HCT116 (cell line): ENCODE data around the gene RGS19. TPM values are rescaled to one million over a fixed set of nuclear protein-coding genes. Genes with fewer than 3 reads are reported as not detected.
"Not testable (repeated sequence)": the region's sequence is repeated elsewhere in the genome, so short reads cannot be mapped to it uniquely, and the experiment has no call there.

Experiments
- ATAC-seq: fragments of 200-7000 bp; cut with Tn5 transposase; 2 replicates; pipeline ENCODE4 v1.9.1; 2020; ENCODE audit warnings: mild to moderate bottlenecking, moderate library complexity
- Bru-seq: library from RNA; stranded (reverse); fragments of 400-500 nt; gene quantifications from one replicate; lab custom pipeline; 2021; lab: Mats Ljungman, UMichigan
- BruChase-seq, 2 experiments: library from RNA; stranded (reverse); fragments of 400-500 nt; gene quantifications; one replicate each; lab custom pipeline; 2021; lab: Mats Ljungman, UMichigan
- BruUV-seq: library from RNA; stranded (reverse); fragments of 400-500 nt; replicated peaks from 2 replicates; lab custom pipeline; 2021; lab: Mats Ljungman, UMichigan
- CTCF ChIA-PET: fragments of 300-600 bp; sonication (Branson Sonifier 250); formaldehyde crosslinking; loops from one replicate; lab custom pipeline; 2021; ENCODE audit warnings: antibody characterized with exemption; lab: Charles Lee
- POLR2A ChIA-PET: fragments of 300-600, 350-600 bp; sonication (Branson Sonifier 250); formaldehyde crosslinking; loops from one replicate; lab custom pipeline; 2021; ENCODE audit warnings: antibody characterized with exemption; lab: Charles Lee
- RAD21 ChIA-PET, 2 experiments: fragments of 300-600 bp; sonication (Branson Sonifier 250); formaldehyde crosslinking; loops; one replicate each; lab custom pipeline; 2023; ENCODE audit warnings: low total read pairs in 2 of 2; ENCODE audit not compliant: uncharacterized antibody in 2 of 2, unreplicated experiment in 2 of 2, low non-redundant PET in 1 of 2; lab: Charles Lee
- DNase-seq: peaks from one replicate; pipeline ENCODE4 v3.0.0-alpha.2; 2010; ENCODE audit warnings: low read depth, low spot score
- H2AFZ ChIP-seq: fragments of 200-600 bp; shearing (Covaris generic), sonication (generic); 2 replicates; pipeline ENCODE4 v1.6.1; 2017; ENCODE audit warnings: low read depth, mixed run types, mixed read lengths, antibody characterized with exemption, low read length; ENCODE audit not compliant: poor library complexity, severe bottlenecking
- H3K27ac ChIP-seq: 2 replicates; pipeline ENCODE4 v1.5.1; 2012; ENCODE audit warnings: low read depth, low read length
- H3K27me3 ChIP-seq: fragments of 200-600 bp; sonication (generic); 2 replicates; pipeline ENCODE4 v1.6.1; 2016; ENCODE audit warnings: mixed run types, low read length, mixed read lengths; ENCODE audit not compliant: insufficient read depth
- H3K36me3 ChIP-seq, 2 experiments: fragments of 200-500 bp in 1 of 2; fragments of 200-600 bp in 1 of 2; sonication (Bioruptor generic) in 1 of 2; sonication (generic) in 1 of 2; 2 replicates each; pipeline versions ENCODE4 v1.5.1 to v1.6.1; 2014 to 2016; ENCODE audit warnings: low read length in 2 of 2, inconsistent platforms in 1 of 2, mixed read lengths in 1 of 2, mixed run types in 1 of 2; ENCODE audit not compliant: insufficient read depth in 2 of 2, control insufficient read depth in 1 of 2
- H3K4me1 ChIP-seq, 2 experiments: fragments of 200-600 bp in 1 of 2; sonication (generic) in 1 of 2; 2 replicates each; pipeline versions ENCODE4 v1.5.1 to v1.6.1; 2012 to 2017; ENCODE audit warnings: low read length in 2 of 2, inconsistent platforms in 1 of 2, mild to moderate bottlenecking in 1 of 2, mixed read lengths in 1 of 2, mixed run types in 1 of 2, moderate library complexity in 1 of 2; ENCODE audit not compliant: insufficient read depth in 2 of 2, control insufficient read depth in 1 of 2
- H3K4me2 ChIP-seq: fragments of 200-600 bp; sonication (generic); 2 replicates; pipeline ENCODE4 v1.6.1; 2017; ENCODE audit warnings: mixed run types, low read length, mixed read lengths
- H3K4me3 ChIP-seq, 2 experiments: fragments of 200-600 bp in 1 of 2; sonication (generic) in 1 of 2; replicated peaks in 1 of 2; 2 replicates each; pipeline ENCODE4 v1.5.1; 2011 to 2016; ENCODE audit warnings: low read length in 2 of 2, control low read depth in 1 of 2, low read depth in 1 of 2, mild to moderate bottlenecking in 1 of 2, mixed read lengths in 1 of 2, mixed run types in 1 of 2
- H3K79me2 ChIP-seq: fragments of 200-600 bp; sonication (generic); 2 replicates; pipeline ENCODE4 v1.6.1; 2017; ENCODE audit warnings: mild to moderate bottlenecking, mixed run types, low read length, moderate library complexity, mixed read lengths; ENCODE audit not compliant: insufficient read depth
- H3K9ac ChIP-seq: fragments of 200-600 bp; sonication (generic); 2 replicates; pipeline ENCODE4 v1.6.1; 2016; ENCODE audit warnings: low read length, mixed read lengths
- H3K9me2 ChIP-seq: fragments of 200-600 bp; sonication (generic), shearing (Covaris generic); 2 replicates; pipeline ENCODE4 v1.6.1; 2017; ENCODE audit warnings: mixed run types, mild to moderate bottlenecking, moderate library complexity; ENCODE audit not compliant: insufficient read depth
- H3K9me3 ChIP-seq, 2 experiments: fragments of 200-500 bp in 1 of 2; fragments of 200-600 bp in 1 of 2; sonication (Bioruptor generic) in 1 of 2; sonication (generic) in 1 of 2; 2 replicates each; pipeline ENCODE4 v1.6.1; 2014 to 2017; ENCODE audit warnings: low read length in 2 of 2, mixed read lengths in 2 of 2, inconsistent platforms in 1 of 2, low read depth in 1 of 2, mild to moderate bottlenecking in 1 of 2, mixed run types in 1 of 2, moderate library complexity in 1 of 2; ENCODE audit not compliant: control insufficient read depth in 1 of 2, insufficient read depth in 1 of 2
- H4K20me1 ChIP-seq: fragments of 200-600 bp; sonication (generic), shearing (Covaris generic); 2 replicates; pipeline ENCODE4 v1.6.1; 2017; ENCODE audit warnings: mixed run types, mild to moderate bottlenecking, moderate library complexity; ENCODE audit not compliant: insufficient read depth
- ELF1 ChIP-seq: IDR thresholded peaks from 2 replicates; pipeline ENCODE4 v1.6.1; 2012; ENCODE audit warnings: low read depth, borderline replicate concordance
- EZH2 ChIP-seq: fragments of 200-600 bp; sonication (generic); IDR thresholded peaks from 2 replicates; pipeline ENCODE4 v1.6.1; 2017; ENCODE audit warnings: antibody characterized with exemption, mixed run types
- POLR2A ChIP-seq: IDR thresholded peaks from 2 replicates; pipeline ENCODE4 v1.7.0; 2011; ENCODE audit warnings: borderline replicate concordance; ENCODE audit not compliant: insufficient read depth, insufficient read length; ENCODE audit errors: extremely low read depth
- POLR2AphosphoS5 ChIP-seq: IDR thresholded peaks from 2 replicates; pipeline ENCODE4 v1.6.1; 2011; ENCODE audit warnings: mild to moderate bottlenecking, low read depth, low read length, moderate library complexity
- YY1 ChIP-seq: IDR thresholded peaks from 2 replicates; pipeline ENCODE4 v1.6.1; 2011; ENCODE audit warnings: low read length, low read depth, moderate library complexity, mild to moderate bottlenecking; ENCODE audit not compliant: insufficient replicate concordance; ENCODE audit errors: extremely low read depth
- ZFX ChIP-seq: fragments of 450-650 bp; IDR thresholded peaks from 2 replicates; pipeline ENCODE4 v1.6.1; 2017
- intact Hi-C: fragments of 100-400 bp; cut with micrococcal nuclease; formaldehyde crosslinking; loops from 2 replicates; pipeline ENCODE4 v1.10.0; 2022
- long read RNA-seq: library from polyadenylated mRNA; unstranded; transcript quantifications from one replicate; pipeline ENCODE4 v2.0.0, GENCODE V29; 2021; ENCODE audit not compliant: unreplicated experiment
- polyA plus RNA-seq: library from polyadenylated mRNA; unstranded; fragments of >200 nt; gene quantifications from 2 replicates; pipeline ENCODE4 v1.2.1, GENCODE V29; 2012; ENCODE audit warnings: missing spikeins
- total RNA-seq: library from RNA; stranded (reverse); gene quantifications from one replicate; pipeline ENCODE4 v1.2.1, GENCODE V29; 2021; ENCODE audit not compliant: unreplicated experiment

The RGS19 gene, protein sequence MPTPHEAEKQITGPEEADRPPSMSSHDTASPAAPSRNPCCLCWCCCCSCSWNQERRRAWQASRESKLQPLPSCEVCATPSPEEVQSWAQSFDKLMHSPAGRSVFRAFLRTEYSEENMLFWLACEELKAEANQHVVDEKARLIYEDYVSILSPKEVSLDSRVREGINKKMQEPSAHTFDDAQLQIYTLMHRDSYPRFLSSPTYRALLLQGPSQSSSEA
- total RNA-seq (21.4 TPM), Bru-seq, nascent RNA (percentile 42 among the genes with signal in this experiment), BruChase-seq, experiment 1, labeled RNA remaining after a 6-hour chase (percentile 55 among the genes with signal in this experiment), BruChase-seq, experiment 2, labeled RNA remaining after a 2-hour chase (percentile 52 among the genes with signal in this experiment)
- 18.1 and 21.4 TPM in 2 replicates for polyA plus RNA-seq
- long read RNA-seq, transcript RGS19-201 (6 exons, 1,510 nt): major isoform, 20 of 49 reads
- long read RNA-seq, transcript RGS19-202 (6 exons, 1,593 nt): minor isoform, 11 of 49 reads
- long read RNA-seq, partial matches to known transcripts: 6 of 49 reads
- long read RNA-seq, other reads (novel, unspliced or antisense): 12 of 49 reads

GRCh38 chr20:64079273-64080012 is at the start of gene RGS19:
Gene RGS19 (minus strand): TSS chr20:64079518. CDS start chr20:64076886, 2,632 bp downstream.
- TF ChIP-seq ELF1 (no peak), POLR2A (no peak), ZFX (peak; percentile 32; the same call in 1 of the 2 replicates), POLR2AphosphoS5 (peak; percentile 59), EZH2 (no peak), YY1 (no peak)
- DNase-seq (no peak), ATAC-seq (peak; percentile 82)
- H3K27ac ChIP-seq: peak within 1 kb of the TSS; percentile 67
- H3K27me3 ChIP-seq: no peaks in the 10 kb centered on the region
- ChIA-PET POLR2A (no interaction called here), RAD21 (no interaction called here), CTCF (interaction anchor here (1.5 kb wide), 1 partner anchor 11 kb away, joined by 3 read pairs; no protein-coding TSS in a partner anchor)
- peak within 1 kb of the TSS; percentile 99 for H3K4me2 ChIP-seq
- H3K9ac ChIP-seq: peak within 1 kb of the TSS; percentile 87
- no peaks in the 10 kb centered on the region for H3K9me3 ChIP-seq
- H3K36me3 ChIP-seq: no peaks in the 10 kb centered on the region
- no peaks in the 10 kb centered on the region for H4K20me1 ChIP-seq
- BruUV-seq: no TSS peak
- H3K4me1 ChIP-seq: peaks cover 14 to 21% of the 10 kb centered on the region in 2 experiments
- no peaks in the 10 kb centered on the region for H3K9me2 ChIP-seq
- peaks cover 9% of the 10 kb centered on the region; the same call in 1 of the 2 replicates for H3K79me2 ChIP-seq
- peak within 1 kb of the TSS; percentile 79 to 96 for H3K4me3 ChIP-seq
- intact Hi-C loops: no loop called here
- H2AFZ ChIP-seq: no peak within 1 kb of the TSS

DNA sequence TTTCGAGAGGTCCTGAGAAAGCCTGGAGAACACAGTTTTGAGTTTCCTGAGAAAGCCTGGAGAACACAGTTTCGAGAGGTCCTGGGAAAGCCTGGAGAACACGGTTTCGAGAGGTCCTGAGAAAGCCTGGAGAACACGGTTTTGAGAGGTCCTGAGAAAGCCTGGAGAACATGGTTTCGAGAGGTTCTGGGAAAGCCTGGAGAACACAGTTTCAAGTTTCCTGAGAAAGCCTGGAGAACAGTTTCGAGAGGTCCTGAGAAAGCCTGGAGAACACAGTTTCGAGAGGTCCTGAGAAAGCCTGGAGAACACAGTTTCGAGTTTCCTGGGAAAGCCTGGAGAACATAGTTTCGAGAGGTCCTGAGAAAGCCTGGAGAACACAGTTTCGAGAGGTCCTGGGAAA is 44.2 kb upstream of the RGS19 start:
- H3K4me1 ChIP-seq, H3K36me3 ChIP-seq, CTCF ChIA-PET, H3K9ac ChIP-seq, intact Hi-C loops, H3K4me3 ChIP-seq, BruUV-seq, H3K9me3 ChIP-seq, H3K4me2 ChIP-seq, ATAC-seq, H3K27ac ChIP-seq, H3K79me2 ChIP-seq, RAD21 ChIA-PET, DNase-seq, H2AFZ ChIP-seq, H4K20me1 ChIP-seq, H3K9me2 ChIP-seq, H3K27me3 ChIP-seq: not testable (repeated sequence)
- POLR2A ChIA-PET: interaction anchor here (0.7 kb wide), 1 partner anchor 36 kb away, joined by 4 read pairs; no protein-coding TSS in a partner anchor

- H3K9me3 ChIP-seq, H3K27ac ChIP-seq, H3K4me1 ChIP-seq, ATAC-seq, RAD21 ChIA-PET, BruUV-seq, H3K9me2 ChIP-seq, H3K4me3 ChIP-seq, H3K27me3 ChIP-seq, H3K4me2 ChIP-seq, H3K9ac ChIP-seq, H4K20me1 ChIP-seq, DNase-seq, H3K36me3 ChIP-seq, intact Hi-C loops, H2AFZ ChIP-seq, H3K79me2 ChIP-seq: not testable (repeated sequence)
- ChIA-PET POLR2A (interaction anchor here (0.7 kb wide), 1 partner anchor 36 kb away, joined by 4 read pairs; no protein-coding TSS in a partner anchor), CTCF (interaction anchor here (1.1 to 1.7 kb wide), 2 partner anchors 21 to 585 kb away, joined by 3 to 6 read pairs; partner anchors contain the start of gene PTK6)
These were observed 43.6 kb upstream of the RGS19 start for GRCh38 chr20:64122927-64123326.
